Stomach (tissue), 9 donors: ENCODE measurements around the gene CUZD1. TPM values are rescaled to one million over a fixed set of nuclear protein-coding genes. Genes with fewer than 3 reads are reported as not detected.
"Not testable (repeated sequence)": the region's sequence is repeated elsewhere in the genome, so short reads cannot be mapped to it uniquely, and the experiment has no call there.

ENCODE experiments used
- DNase-seq, 2 donors: peaks; one replicate each; pipeline versions ENCODE4 v3.0.0 to v3.0.0-alpha.2; 2013 to 2019
- H3K27ac ChIP-seq, 5 donors: fragments of 200-600 bp in 4 of 5; sonication (generic) in 4 of 5; one replicate each; pipeline ENCODE4 v1.5.1; 2013 to 2019; ENCODE audit warnings: mild to moderate bottlenecking in 1 of 5, moderate library complexity in 1 of 5
- H3K27me3 ChIP-seq, 3 donors: fragments of 200-600 bp; sonication (generic); one replicate each; pipeline ENCODE4 v1.5.1; 2017 to 2019; ENCODE audit warnings: mixed run types in 1 of 3
- H3K36me3 ChIP-seq, 4 donors: fragments of 200-600 bp; sonication (generic); 1 replicate in 3 of 4; 2 replicates in 1 of 4; pipeline ENCODE4 v1.5.1; 2016 to 2019
- H3K4me1 ChIP-seq, 4 donors: fragments of 200-600 bp; sonication (generic); one replicate each; pipeline ENCODE4 v1.5.1; 2016 to 2019
- H3K4me3 ChIP-seq, 4 donors: fragments of 200-600 bp; sonication (generic) in 3 of 4; one replicate each; pipeline ENCODE4 v1.5.1; 2016 to 2019; ENCODE audit warnings: mild to moderate bottlenecking in 1 of 4
- H3K9me3 ChIP-seq, 4 donors: fragments of 200-600 bp; sonication (generic); one replicate each; pipeline ENCODE4 v1.5.1; 2016 to 2019
- CTCF ChIP-seq, 7 experiments: fragments of 450-650 bp in 4 of 7; fragments of 200-600 bp in 3 of 7; sonication (generic) in 3 of 7; IDR thresholded peaks; one replicate each; pipeline ENCODE4 v1.5.1; 2016 to 2019; ENCODE audit warnings: antibody characterized with exemption in 7 of 7, control low read depth in 2 of 7, mild to moderate bottlenecking in 1 of 7
- EP300 ChIP-seq: sonication (generic); formaldehyde crosslinking; IDR thresholded peaks from one replicate; pipeline ENCODE4 v1.6.1; 2017; ENCODE audit warnings: antibody characterized with exemption
- POLR2A ChIP-seq, 4 donors: fragments of 450-650 bp; IDR thresholded peaks; one replicate each; pipeline ENCODE4 v1.6.1; 2016; ENCODE audit warnings: antibody characterized with exemption in 4 of 4, control low read depth in 2 of 4, mild to moderate bottlenecking in 1 of 4, moderate library complexity in 1 of 4
- POLR2AphosphoS5 ChIP-seq, 3 donors: sonication (generic); formaldehyde crosslinking; IDR thresholded peaks; one replicate each; pipeline ENCODE4 v1.6.1; 2016; ENCODE audit warnings: antibody characterized with exemption in 3 of 3
- WGBS, 5 donors: extraction: QIAGEN DNeasy Blood & Tissue Kit in 3 of 5; methylation state at CpG; one replicate each; pipeline versions ENCODE4 v1.1.5 to v1.1.7; 2013 to 2018; 5-methylcytosine and 5-hydroxymethylcytosine counted together
- intact Hi-C: fragments of 100-400 bp; cut with DNase I; formaldehyde crosslinking; loops from one replicate; pipeline ENCODE4 v1.15.1; 2023; ENCODE audit warnings: low total_unique reads
- polyA plus RNA-seq, 3 donors: library from polyadenylated mRNA; stranded (reverse); fragments of 200-250 nt; gene quantifications; one replicate each; pipeline ENCODE4 v1.2.3, GENCODE V29; 2013
- total RNA-seq, 5 donors: library from RNA; depleted of rRNA; stranded (reverse); fragments of >200 nt; gene quantifications; one replicate each; pipeline versions ENCODE4 v1.1.0 to v1.2.3, GENCODE V29; 2014 to 2016
- donor health status: healthy with polysubstance abuse.
- donor health status: Bipolar disorder and iron deficiency.
- donor health status: healthy.

The CUZD1 gene
- total and polyA plus RNA-seq, 8 donors = 0.44 to 14.1 (median 0.58) TPM; not detected in 2

DNA sequence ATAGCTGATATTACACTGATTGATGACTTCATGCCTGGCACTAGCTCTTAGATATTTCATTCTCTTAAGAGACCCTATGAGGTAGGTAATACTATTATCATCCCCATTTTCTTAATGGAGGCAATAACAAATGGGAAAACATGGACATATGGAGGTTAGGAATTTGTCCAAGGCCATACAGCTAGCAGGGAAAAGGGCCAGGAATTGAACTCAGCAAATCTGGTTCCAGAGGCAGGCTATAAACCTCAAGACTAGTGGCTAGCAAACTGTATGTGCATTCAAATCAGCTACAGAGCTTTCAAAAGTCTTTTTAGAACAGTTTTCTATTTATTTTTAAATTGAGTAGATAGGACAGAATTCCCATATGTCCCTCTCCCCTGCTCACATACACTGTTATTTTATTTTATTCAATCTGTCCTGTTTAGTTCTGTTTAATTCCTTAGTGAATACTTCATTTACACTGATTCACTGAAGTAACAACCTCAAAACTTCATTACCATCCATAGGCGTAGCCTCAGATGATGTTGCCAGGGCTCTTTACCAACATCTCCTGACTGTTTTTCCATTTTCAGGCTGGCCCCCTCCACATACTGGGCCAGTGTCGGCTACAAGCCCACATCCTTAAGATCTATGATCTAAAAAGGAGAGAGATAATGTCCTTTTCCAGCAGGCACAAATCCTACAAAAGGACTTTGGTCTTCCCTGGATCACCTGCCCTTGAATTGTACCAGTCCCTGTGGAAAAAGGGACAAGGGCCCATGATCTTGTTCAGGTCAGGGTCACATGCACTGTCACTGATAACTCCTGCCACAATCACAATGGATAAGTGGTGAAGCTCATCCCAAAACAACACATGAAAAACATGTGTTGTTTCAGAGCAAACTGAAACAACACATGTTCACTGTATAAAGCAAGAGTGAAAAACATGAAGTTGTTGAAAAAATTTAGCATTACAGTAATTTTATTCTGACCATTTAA is 17.8 kb upstream of the CUZD1 start:
- 92 to 97% (median 97%) methylated on average over 2 of the region's 2 CpGs for WGBS, 5 donors
- no peak for DNase-seq
- Histone ChIP-seq H3K27me3 (no peaks in the 10 kb centered on the region), H3K4me1 (peaks cover 0 to 11% (median 0%) of the 10 kb centered on the region in 4 donors), H3K9me3 (no peaks in the 10 kb centered on the region), H3K27ac (no peak overlapping the region), H3K36me3 (peaks cover 0 to 1% (median 0%) of the 10 kb centered on the region in 4 donors), H3K4me3 (no peak overlapping the region)
- intact Hi-C loops = no loop called here
- no peak for TF ChIP-seq CTCF (IDR thresholded peaks at IDR 0.05)

DNA sequence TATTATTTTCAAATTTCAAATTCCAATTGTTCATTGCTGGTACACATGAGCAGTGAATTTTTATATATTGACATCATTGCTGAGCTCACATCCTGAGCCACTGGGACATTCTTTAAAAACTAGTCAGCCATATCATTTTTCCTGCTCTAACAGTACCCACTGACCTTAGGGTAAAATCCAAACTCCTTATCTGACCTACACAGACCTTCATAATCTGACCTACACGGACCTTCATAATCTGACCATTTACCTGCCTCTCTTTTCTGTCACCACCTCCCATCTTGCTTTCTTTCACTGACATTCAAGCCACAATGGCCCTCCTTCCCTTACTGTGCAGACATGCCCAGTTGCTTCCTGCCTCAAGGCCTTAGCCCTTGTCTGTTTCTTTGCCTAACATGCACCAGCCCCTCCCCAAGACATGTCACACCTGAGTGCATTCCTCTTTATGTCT is 16.1 kb upstream of the CUZD1 start:
- peaks cover 0 to 3% (median 0%) of the 10 kb centered on the region in 4 donors for H3K36me3 ChIP-seq
- DNase-seq = no peak
- H3K4me1 ChIP-seq = peaks cover 0 to 6% (median 0%) of the 10 kb centered on the region in 4 donors
- WGBS, 5 donors = 29 to 47% (median 43%) methylated on average over 1 of the region's 1 CpG
- H3K27ac ChIP-seq = no peak overlapping the region
- no peaks in the 10 kb centered on the region for H3K9me3 ChIP-seq
- H3K27me3 ChIP-seq = no peaks in the 10 kb centered on the region
- H3K4me3 ChIP-seq = no peak overlapping the region
- intact Hi-C loops = no loop called here
- TF ChIP-seq EP300 (no peak), POLR2A (IDR thresholded peaks at IDR 0.05) (no peak), CTCF (IDR thresholded peaks at IDR 0.05) (no peak), POLR2AphosphoS5 (IDR thresholded peaks at IDR 0.05) (no peak)

DNA sequence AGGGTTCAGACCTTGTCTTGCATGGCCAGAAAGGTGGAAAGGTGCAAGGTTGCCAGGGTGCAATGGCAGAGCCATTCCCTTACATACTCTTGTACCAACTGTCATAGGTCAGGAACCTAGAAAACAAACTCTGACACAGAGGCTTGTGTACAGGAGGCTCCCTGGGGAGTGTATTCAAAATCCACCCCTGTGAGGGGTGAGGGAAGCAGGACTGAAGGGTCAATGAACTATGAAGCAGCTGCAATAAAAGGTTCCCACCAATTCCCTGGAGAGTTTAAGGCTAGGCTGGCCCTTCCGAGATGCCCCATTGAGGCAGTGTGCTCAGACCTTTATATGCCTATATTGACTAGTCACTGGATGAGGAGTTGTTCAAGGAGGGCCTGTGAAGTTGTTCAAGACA is 13.9 kb upstream of the CUZD1 start:
- Histone ChIP-seq H3K4me3 (no peak overlapping the region), H3K36me3 (peaks cover 0 to 16% (median 7%) of the 10 kb centered on the region in 4 donors), H3K27ac (no peak overlapping the region), H3K9me3 (no peaks in the 10 kb centered on the region), H3K4me1 (no peaks in the 10 kb centered on the region), H3K27me3 (no peaks in the 10 kb centered on the region)
- DNase-seq = no peak
- 89 to 100% (median 92%) methylated on average over 1 of the region's 1 CpG for WGBS, 5 donors
- intact Hi-C loops = no loop called here
- TF ChIP-seq EP300 = no peak
- TF ChIP-seq CTCF (IDR thresholded peaks at IDR 0.05) = no peak
- no peak for TF ChIP-seq POLR2AphosphoS5 (IDR thresholded peaks at IDR 0.05)
- TF ChIP-seq POLR2A (IDR thresholded peaks at IDR 0.05) = no peak

GRCh38 chr10:122858042-122858441 is 12.4 kb upstream of the CUZD1 start:
- DNase-seq, intact Hi-C loops, H3K4me1 ChIP-seq, H3K9me3 ChIP-seq, H3K27me3 ChIP-seq, H3K4me3 ChIP-seq, H3K27ac ChIP-seq: not testable (repeated sequence)
- 95 to 97% (median 96%) methylated on average over 5 of the region's 5 CpGs for WGBS, 5 donors
- peaks cover 0 to 30% (median 12%) of the 10 kb centered on the region in 4 donors for H3K36me3 ChIP-seq

DNA sequence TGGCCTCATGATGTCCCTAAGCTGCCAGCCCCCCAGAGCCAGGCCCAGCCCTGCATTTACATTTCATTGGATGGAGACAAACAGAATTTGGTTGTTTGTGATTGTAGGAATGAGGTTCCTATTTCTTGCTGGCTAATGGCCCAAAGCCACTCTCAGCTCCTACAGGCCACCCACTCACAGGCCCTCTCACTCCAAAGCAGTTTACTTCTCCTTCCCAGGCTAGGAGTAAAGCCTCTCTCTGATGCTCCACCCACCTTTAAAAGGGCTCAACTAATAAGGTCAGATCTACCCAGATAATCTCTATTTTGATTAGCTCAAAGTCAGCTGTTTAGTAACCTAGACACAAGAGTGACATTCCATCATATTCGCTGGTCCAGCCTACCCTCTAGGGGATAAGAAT is 11.2 kb upstream of the CUZD1 start:
- no peak for TF ChIP-seq POLR2A (IDR thresholded peaks at IDR 0.05)
- TF ChIP-seq EP300 = no peak
- Histone ChIP-seq H3K4me3 (no peak overlapping the region), H3K27ac (no peak overlapping the region), H3K27me3 (no peaks in the 10 kb centered on the region), H3K9me3 (no peaks in the 10 kb centered on the region), H3K36me3 (peaks cover 0 to 41% (median 18%) of the 10 kb centered on the region in 4 donors), H3K4me1 (no peaks in the 10 kb centered on the region)
- intact Hi-C loops = no loop called here
- no peak for DNase-seq
- 88 to 93% (median 89%) methylated on average over 1 of the region's 1 CpG for WGBS, 5 donors
